Measurements from ENCODE around the gene FARS2.

FARS2 gene

DNA sequence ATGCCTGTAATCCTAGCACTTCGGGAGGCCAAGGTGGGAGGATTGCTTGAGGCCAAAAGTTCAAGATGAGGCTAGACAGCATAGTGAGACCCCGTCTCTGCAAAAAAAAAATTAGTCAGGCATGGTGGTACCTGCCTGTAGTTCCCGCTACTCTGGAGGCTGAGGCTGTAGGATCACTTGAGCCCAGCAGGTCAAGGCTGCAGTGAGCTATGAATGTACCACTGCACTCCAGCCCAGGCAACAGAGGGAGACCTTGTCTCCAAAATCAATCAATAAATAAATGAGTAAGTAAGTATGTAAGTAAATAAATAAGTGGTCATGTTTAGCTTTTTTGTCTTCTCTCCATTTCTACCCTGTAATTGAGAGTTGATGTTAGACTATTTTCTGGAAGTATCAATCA lies 336.8 kb downstream of the FARS2 start:
- no peak for DNase-seq

DNA sequence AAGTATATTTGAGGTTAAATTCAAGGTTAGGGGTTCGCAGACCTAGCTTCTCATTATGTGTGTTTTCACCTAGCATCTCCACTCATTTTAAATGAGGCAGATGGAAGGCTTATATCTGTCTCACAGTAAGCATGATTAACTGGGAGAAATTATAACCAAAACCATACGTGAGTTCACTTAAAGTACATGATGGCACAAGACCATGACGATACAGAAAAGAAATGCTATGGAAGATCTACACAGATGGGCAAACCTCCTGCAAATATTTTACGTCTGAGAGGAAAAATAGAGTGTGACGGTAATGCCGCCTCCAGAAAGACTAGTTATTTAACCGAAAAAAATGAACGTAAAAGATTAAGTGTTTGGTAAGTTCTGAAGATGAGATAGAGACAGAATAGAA lies 337.8 kb downstream of the FARS2 start:
- no peak for DNase-seq

DNA sequence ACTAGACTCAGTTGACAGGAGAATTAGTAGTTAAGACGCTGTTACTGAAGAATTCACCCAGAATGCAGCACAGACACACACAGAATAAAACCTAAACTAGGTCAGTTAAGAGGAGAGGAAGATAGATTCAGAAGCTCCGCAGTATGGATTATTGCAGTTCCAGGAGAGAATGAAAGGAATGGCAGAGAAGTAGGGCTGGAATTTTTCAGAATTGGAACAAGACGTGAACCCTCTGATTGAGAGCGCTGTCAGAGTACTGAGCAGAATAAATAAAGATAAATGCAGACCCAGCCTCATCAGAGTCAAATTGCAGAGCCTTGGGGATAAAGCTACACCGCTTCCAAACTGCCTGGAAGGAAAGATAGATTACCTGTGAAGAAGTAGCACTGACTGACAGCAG lies 344.6 kb downstream of the FARS2 start:
- no peak for DNase-seq

DNA sequence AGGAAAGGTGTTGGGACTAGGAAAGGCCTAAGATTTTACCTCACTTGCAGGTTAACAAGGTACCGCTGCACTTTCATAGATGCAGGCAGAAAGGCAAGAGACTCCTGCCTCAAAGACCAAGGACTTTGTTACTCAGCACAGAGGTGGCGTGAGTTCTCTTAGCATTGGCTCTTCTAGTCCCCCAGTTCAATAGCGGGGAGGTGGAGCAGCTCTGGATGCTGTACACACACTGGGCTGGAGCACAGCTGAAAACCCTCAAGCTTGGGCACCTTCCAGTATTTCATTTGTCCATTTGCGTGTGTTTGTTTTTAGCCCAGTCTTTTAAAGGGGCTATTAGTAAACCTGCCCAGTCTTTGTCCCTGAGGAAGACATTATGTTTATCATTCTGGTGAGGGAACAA lies 345.2 kb downstream of the FARS2 start:
- DNase-seq, result no peak

DNA sequence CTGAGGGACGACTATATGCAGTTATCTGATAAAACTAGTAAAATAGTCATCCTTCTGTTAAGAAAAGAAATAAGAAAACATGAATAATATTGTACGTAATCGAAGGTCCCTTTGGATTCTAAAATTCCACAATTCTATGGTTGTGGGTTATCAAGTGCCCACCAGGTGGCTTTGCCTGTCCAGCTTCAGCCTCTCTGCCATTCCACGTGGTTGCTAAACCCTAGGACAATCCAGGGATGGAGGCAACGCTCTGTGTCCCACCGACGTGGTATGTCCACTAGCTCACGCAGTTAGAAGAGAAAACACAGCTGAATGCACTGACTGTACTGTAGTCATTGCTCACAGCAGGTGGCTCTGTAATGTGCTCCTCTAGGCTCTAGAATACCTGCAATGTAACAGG lies 349.3 kb downstream of the FARS2 start:
- no peak for DNase-seq

DNA sequence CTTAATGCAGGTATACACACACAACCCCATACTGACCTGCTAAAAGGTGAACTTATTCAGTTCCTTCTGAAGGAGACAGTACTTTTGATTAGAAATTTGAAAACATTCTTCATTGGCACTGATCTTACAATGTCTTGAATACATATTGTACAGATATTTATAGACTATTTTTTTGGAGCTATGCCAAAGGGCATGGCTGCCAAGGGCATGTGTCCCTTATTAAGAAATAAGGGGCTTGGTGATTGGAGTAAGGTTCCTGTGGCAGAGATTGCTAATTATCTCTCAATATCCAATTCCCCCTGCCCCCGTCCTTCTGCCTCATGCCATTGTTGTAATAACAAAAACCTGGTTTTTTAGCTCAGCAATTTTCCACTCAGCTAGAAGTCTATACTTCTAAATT lies 355.9 kb downstream of the FARS2 start:
- no peak for DNase-seq

DNA sequence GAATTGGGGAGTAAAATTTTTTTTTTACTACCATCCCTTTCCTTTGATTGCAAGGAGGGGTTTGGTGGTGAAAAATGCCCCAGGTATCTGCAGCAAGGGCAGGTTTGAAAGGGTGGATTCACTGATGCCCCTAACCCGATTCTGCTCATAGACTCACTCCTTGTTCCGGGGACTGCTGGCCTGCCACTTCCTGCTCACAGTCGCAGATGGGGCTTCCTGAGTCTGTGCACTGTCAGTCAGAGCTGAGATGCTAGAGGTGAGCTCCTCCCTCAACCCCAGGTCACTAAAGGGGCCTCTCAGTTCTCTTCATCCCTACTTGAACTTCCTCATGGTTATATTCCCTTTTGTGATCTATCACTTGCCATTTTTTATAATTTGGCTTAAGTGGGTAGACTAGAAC lies 357.9 kb downstream of the FARS2 start:
- peak; percentile 21 for DNase-seq

DNA sequence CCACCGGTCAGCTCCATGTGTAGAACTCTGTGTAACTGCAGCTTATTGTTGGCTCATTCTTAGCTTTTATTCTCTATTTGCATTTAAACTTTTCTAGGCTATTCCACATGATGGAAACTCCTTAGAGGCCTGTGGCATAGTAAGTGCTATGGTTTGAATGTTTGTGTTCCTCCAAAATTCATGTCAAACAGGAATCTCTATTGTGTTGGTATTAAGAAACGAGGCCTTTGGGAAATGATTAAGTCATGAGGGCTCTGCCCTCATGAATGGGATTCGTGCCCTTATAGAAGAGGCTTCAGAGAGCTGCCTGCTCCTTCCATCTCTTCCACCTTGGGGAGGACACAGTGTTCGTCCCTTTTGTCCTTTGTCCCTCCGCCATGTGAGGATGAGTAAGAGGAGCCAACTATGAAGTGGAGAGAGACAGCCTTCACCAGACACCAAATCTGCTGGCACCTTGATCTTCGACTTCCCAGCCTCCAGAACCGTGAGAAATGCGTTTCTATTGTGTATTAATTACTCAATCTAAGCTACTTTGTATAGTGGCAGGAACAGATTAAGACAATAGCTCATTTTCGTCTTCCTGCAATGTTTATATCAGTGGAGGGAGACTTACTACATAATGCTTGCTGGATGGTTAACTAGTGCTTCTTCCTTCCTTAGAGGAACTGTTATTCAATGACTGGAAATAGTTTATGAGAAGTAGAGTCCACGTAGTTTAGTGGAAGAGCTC lies 361.1 kb downstream of the FARS2 start:
- DNase-seq, result no peak

DNA sequence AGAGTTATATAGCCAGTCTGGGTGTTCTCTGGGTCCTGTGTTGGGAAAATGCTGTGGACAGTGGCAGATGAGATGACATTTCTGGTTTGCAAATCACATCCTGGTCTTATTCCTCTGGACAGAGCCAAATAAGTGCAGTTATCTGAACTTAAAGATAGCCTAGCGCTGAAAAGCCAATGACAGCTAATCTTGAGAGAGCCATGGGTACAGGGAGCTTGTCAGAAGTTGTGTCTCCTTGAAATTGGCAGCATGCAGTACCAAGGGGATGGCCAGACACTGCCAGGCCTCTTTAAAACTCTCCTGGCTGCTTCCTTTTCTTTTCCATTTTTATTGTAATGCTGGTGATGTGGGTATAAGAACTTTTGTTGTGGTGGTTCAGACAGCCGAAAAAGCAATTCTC lies 362.5 kb downstream of the FARS2 start:
- no peak for DNase-seq

DNA sequence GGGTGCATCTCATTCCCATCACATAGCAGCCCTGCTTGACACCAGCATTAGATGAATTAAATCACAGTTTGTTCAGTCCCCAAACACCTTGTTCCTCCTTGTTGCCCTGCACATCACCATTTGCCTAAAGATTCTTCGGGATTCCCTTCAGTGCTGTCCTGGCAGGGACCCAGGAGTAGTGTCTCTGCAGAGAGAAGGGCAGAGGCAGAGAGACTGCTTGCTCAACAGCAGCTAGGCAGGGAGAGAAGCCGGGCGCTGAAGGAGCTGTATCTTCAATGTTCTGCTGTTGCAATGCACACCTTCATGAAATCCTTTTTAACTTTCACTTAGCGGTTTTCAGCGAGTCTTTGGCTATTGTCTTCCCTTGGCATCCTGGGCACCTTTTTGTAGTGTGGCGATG lies 362.9 kb downstream of the FARS2 start:
- no peak for DNase-seq

DNA sequence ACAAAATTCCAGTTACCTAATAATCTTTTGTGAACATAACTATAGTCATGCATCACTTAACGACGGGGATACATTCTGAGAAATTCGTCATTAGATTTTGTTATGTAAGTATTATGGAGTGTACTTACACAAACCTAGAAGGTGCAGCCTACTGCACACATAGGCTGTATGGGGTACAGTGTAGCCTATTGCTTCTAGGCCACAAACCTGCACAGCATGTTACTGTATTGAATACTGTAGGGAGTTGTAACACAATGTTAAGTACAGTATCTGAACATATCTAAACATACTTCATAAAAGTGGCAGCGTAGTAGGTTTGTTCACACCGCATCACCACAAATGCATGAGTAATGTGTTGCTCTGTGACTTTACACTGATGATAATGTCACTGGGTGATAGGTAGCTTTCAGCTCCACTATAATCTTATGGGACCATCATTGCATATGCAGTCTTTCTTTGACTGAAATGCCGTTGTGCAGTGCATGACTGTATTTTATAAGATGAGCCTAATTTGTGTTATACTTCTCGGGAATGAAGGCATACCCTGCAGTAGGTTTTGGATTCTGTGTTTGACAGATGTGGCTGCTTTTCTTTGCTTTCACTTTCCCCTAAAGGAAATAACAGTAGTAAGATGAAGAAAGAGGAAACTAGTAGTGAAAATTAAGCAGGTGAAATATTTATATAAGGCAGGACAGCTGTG lies 365.6 kb downstream of the FARS2 start:
- no peak for DNase-seq

DNA sequence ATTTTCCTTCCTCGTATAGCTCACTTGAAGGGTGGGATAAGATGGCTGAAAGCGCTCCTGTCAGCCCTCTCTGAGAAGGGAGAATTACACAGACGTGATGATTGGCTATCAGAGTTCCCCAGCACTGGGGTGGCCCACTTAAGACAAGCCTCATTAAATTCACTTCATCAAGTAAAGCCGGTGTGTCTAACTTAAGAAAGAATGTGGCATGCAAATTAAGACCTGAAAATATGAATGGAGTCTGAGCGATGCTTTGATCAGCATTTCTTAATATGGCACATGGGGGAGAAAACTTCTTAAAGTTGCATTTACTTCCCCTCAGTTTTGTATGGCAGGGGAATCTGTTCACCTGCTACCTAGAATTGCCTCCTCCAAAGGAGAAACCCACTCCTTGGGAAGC lies 369.3 kb downstream of the FARS2 start:
- no peak for DNase-seq

DNA sequence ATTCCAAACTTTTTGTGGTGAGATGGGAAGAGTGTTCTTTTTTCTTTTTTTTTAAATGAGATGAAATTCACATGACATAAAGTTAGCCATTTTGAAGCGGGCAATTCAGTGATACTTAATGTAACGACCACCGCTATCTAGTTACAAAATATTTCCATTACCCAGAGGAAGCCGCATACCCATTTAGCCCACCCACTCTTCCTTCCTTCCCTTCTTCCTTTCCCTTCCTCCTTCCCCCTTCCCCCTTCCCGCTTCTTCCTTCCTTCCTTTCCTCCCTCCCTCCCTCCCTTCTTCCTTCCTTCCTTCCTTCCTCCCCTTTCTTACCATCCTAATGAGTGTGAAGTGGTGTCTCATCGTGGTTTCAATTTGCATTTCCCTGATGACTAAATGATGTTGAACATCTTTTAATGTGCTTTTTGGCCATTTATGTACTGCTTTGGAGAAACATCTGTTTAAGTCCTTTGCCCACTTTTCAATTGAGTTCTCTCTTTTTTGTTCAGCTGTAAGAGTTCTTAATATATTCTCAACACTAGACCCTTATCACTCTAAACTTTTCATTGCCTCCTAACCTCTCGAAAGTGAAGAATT lies 371.1 kb downstream of the FARS2 start:
- no peak for DNase-seq

DNA sequence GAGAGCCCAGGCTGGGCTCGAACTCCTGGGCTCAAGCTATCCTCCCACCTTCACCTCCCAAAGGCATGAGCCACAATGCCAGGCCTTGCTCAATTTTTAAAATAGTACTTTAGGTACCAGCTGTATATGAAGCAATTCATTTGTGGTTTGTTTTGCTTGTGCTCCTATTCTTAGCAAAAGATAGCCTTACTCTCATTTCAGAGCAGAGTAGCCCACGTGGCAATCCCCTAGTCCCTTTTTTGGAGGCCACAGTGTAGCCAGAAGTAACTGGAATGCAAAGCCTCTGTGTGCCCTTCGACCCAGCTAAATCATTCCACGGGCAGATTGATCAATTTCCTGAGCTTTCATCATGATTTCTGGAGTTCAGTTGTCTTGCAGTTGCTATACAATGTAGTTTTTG lies 373.2 kb downstream of the FARS2 start:
- DNase-seq, result no peak

DNA sequence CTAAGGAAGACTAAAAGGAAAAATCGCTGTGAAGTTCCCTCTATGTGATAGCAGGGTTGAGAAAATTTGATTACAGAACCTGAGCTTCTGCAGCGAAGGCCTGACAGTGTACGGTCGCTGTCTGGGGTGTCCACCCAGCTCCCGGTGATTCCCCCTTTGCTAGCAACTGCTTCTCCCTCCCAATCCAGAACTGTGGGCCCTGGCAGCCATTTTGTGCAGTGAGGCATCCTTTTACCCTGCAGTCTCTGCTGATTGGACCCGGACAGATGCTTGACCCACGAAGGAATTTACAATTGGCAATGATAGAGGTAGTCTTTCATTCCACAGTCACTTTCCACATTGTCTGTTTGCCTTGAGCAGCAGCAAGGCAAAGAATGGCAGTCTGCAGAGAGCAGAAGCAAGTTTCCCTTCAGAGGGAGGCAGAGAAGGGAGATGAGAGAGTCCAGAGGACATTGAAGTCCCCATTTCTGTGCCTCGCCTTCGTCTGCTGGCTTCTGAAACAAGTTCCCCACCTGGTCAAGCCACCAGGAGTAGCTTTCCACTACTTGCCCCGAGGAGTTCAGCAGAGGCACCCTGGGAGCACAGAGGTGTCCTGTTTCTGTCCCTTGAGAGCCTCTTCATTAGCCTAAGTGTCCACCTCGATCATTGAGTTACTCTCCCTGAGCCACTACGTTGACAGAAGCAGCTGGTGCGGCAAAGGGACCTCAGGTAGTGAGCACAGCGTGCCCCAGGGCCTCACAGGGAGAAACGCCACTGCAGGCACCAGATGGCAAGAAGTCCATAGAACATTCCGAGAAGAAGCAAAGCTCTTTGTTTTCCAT lies 375.1 kb downstream of the FARS2 start:
- DNase-seq, result no peak

DNA sequence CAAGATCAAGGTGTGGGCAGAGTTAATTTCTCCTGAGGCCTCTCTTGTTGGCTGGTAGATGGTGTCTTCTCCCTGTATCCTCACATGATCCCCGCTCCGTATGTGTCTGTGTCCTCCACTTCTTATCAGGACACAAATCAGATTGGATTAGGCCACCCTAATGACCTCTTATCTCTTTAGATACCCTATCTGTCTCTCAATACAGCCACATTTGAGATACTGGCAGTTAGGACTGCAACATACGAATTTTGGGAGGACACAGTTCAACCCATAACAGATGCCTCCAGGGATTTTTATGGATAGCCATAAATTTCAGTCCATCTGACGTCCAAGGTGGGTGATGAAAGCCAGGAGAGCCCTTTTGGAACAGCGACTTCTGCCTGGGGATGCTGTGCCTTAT lies 376.4 kb downstream of the FARS2 start:
- no peak for DNase-seq

DNA sequence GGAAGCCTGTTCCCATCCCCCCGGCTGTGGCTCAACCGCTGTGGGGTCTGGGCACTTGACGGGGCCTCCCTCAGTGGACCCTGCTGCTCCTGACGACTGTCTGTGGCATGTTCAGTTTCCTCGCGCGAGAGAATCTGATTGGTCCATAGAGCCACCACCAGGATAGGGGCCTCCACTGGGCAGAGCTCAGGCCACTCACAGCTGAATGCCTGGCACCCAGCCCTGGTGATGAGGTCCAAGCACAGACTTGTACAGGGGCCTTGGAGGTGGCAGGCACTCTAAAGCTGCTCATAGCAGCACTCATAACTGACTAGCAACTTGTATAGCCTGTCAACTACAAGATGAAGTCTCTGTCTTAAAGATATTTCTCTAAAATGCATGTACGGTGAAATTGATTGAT lies 377.4 kb downstream of the FARS2 start:
- DNase-seq, result no peak

DNA sequence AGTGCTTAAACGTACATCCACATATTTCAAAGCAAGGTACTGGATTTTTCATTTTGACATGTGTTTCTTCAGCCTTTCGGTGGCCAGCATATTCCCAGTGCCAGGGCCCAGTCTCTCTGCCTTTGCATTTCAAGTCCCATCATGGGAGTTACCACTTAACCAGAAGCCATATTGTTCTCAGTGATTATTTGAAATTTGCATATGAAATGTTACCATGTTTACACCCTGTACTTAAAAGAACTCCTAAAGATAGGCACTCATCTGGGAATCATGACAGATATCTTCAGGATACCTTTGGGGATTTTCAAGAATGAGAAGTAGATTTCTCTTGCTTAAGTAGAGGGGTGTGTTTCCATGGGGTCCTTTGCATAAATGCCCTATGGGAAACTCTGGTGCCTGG lies 377.9 kb downstream of the FARS2 start:
- no peak for DNase-seq

DNA sequence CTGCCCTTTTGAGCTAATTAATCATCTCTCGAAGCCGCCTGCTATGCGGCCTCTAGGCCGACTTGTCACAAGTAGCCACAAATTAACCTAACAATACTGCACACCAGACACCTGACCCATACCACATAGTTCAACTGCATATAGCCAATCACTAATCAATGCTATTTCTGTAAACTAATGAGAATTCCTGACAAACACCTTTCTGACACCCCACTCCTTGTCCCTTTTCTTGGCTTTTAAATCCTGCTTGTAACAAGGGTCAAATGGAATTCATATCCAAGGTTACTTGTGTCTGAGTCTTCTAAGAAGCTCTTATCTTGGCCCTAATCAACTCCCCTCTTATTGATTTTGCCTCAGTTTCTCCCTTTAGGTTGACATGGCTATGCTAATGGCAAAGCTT lies 379.3 kb downstream of the FARS2 start:
- DNase-seq, result no peak

DNA sequence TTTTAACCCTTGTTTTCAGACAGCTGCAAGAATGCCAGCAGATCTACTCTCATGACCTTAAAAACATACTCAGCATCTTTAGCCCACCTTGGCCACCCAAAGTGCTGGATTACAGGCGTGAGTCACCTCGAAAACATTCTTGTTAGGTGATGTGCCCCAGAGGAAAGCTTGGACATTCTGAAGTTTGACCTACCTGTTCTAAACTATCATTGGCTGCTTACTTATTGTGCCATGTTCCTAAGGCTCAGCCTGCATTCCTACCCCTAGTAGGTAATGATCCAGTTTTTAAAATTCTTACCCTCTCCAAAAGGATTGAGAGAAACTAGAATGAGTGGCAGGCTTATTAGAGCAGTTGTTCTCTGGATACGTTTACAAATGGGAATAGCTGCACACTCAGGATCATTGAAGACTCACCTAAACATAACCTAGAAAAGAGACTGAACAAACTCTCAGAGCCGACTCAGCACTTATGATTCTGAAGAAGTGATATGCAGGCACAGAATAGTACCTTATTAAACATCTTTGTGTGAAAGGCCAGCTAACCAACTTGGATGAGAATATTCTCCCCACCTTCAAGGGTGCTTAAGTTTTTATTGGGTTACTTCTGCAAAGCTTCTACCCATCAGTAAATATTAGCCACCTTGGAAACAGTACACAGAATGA lies 383.3 kb downstream of the FARS2 start:
- no peak for DNase-seq

DNA sequence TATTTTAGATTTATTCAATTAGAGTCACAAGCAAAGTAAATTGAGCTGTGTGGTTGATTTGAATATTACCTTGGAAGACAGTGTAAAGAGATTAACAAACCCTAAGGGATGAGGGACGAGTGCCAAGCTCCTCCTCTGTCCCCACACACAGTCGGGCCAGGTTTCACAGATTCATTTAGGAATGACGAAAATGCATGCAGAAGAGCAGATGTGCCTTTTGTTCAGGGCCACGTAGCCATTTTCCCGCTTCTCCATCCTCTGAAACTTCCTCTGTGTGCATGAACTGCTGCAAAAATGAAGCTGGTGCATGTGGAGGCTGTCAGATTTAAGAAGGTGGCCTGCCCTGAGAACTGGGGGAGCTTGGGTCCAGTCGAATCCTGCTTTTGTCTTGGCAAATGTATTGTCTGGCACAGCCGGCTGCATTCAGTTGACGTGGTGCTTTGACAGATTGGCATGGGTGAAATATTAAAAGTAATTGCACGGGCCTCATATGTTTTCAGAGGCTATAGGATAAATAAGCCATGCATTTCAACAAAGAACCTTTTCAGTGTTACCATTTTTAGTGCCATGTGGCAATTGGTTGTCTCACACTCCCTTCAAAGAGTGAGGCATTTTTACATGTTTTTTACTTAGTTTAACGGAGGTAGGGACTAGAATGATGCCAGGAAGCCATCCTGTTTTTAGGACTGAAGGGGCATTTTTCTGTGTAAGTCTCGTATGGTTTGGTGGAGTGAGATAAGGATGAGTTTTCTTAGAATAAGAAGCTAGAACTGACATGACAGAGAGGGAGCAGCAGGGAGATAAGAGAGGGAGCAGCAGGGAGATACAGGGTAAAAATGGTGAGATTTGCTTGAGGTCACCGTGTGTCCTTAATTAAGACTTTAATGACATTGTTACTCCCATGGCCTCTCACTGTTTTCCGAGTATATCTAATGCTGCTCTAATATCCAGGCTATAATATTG lies 384.3 kb downstream of the FARS2 start:
- no peak for DNase-seq
